HG03139 (cell line): Measurements from ENCODE around the gene CAPN10.

ENCODE experiments used
- ATAC-seq: cut with Tn5 transposase; IDR thresholded peaks from one replicate; pipeline ENCODE4 v1.9.1; 2021; ENCODE audit not compliant: unreplicated experiment

CAPN10 gene

GRCh38 chr2:240620859-240621258, 34.3 kb downstream of the CAPN10 start:
- no peak for ATAC-seq

- ATAC-seq = no peak
Measured at GRCh38 chr2:240622060-240622411, 35.5 kb downstream of the CAPN10 start.

DNA sequence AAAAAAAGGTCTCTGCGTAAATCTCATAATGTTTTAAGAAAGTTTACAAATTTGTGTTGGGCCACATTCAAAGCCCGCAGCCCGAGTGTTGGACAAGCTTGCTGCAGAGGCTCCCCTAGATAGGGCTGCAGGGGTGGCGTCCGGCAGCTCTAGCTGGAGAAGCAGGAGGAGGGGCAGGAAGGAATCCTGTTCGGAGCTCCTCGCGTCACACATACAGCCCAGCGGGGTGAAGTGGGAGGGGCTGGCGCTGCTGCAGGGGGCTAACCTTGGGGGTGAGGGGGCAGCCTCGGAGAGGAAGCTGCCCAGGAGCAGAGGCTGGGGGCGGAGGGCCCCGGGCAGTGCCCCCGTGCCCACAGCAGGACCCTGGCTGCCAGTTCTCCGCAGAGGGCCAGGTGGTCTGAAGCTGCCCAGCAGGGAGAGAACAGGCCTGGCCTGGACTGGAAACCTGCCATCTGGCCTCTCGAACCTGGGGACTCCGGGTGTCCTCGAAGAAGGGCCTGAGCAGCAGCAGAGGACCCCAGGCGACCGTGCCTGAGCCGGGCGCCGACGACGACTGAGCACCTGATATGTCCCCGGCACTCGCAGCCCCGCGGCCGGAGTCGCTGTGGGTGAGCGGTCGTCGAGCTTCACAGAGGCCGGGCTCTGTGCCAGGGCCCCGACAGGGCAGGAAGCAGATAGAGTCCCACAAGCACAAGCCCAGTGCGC, 36.1 kb downstream of the CAPN10 start:
- no peak for ATAC-seq

- no peak for ATAC-seq
Measured at GRCh38 chr2:240623531-240624010, 37.0 kb downstream of the CAPN10 start.

- ATAC-seq = no peak
Measured at GRCh38 chr2:240624011-240624949, 37.7 kb downstream of the CAPN10 start.

DNA sequence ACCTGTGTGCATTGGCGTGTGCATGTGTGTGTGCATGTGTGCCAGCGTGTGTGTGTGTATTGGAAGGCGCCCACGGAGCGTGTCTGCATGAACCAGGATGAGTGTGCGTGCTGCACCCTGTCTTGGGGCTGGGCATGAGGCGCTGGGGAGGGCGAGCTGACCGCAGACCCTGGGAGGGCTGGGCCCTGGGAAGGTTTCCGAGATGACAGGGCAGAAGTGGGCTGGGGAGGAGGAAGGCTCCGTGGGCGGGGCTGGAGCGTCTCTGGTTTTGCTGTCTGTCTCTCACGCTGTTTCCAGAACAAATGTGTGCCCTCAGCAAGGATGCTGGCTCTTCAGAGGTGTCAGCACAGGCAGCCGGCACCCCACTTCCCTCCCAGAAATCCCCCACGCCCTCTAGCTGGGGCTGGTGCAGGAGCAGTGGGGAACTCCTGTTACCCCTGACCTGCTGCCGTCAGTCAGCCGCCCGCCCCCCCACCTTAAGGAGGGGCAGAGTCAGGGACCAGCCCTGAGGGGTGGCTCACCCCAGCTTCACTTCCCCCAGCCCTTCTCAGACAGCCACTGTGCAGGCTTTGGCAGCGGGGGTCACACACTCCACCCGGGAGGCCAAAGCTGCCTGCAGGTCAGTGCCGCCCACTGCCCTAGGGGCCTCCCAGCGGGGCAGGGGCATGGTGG, 38.6 kb downstream of the CAPN10 start, which contains the start of gene GPR35:
TSS of gene GPR35 (plus strand) at position 531 of the 672 bp plus-strand sequence. CDS start 4,473 bp downstream, outside the sequence.
- no peak for ATAC-seq

GRCh38 chr2:240626531-240627300, 40.2 kb downstream of the CAPN10 start:
- ATAC-seq = no peak

DNA sequence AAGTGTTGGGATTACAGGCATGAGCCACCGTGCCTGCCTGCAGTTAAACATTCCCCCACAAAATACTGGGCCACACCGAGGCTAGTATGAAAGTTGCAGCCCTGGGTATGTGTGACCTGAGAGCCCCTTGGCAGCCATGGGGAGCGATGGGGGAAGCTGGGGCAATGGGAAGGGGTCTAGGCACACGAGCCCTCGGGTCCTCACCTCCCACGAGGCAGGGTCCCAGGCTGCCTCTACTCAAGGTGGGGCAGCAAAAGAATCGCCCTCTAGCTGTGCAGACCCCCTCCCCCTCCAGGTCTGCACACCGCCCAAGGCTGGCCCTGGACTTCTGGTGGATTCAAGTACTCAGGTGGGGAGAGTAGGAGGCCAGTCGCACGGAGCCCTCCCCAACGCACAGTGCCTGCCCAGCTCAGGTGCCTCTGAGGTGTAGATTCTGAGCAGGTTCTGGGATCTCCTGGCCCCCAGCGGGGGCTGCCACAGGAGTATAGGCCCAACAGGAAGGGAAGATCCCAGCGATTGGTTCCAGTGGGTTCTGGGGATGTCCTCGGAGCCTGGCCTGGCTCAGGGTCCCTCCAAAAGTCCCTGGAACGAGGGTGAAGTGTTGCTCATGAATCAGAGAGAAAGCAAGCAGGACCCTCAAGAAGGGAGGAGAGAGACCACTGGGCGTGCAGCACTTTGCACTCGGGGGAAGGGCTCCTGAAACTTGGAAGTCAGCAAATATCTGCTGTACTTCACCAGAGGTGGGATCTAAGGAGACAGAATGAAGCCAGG, 41.4 kb downstream of the CAPN10 start:
- no peak for ATAC-seq

DNA sequence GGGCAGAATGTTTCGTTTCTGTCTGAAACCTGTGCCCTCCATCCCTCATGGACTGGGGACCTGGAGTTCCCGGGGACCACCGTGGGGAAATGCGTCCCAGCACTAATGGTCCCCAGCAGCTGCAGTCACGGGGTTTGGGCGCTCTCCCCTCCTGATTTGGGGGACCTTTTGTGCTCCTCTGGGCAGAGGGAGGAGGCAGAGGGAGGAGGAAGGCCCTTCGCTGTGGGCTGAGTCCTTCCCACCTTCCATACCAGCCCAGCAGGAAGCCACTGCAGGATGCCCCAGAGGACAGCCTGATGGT, 41.9 kb downstream of the CAPN10 start:
- ATAC-seq = no peak

DNA sequence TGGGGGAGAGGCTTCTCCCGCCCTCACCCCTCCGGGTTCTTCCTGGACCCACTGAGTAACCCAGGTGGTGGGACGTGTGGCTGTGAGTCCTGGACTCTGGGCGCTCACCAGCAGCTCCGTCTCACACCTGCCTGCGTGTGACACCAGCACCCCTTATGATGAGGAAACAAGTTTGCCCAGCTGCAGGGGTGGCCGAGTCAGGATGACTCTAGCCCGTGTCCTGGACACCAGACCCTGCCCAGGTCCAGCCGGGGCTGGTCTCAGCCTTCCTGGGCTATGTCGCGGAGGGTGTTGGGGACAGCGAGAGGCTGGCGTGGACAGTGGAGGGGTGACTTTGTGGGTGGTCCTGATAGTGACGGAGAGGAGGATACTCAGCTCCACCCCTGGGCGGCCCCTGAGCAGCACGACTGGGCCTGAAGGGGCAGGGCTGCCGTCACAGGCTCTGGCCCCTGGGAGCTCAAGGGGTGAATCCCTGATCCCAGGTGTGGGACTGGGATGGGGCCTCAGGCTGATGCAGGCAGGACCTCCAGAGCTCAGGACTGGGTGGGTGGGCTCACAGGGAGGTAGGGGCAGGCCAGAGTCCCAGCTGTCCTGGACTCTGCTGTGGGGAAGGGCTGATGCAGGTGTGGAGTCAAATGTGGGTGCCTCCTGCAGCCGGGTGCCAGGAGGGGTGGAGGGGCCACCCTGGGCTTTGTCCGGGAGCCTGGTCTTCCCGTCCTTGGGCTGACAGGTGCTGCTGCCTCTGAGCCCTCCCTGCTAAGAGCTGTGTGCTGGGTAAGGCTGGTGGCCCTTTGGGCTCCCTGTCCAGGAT, 42.5 kb downstream of the CAPN10 start:
- no peak for ATAC-seq

- no peak for ATAC-seq
Measured at GRCh38 chr2:240629619-240629967, 43.1 kb downstream of the CAPN10 start.

GRCh38 chr2:240629968-240630770, 43.6 kb downstream of the CAPN10 start:
- ATAC-seq = no peak

DNA sequence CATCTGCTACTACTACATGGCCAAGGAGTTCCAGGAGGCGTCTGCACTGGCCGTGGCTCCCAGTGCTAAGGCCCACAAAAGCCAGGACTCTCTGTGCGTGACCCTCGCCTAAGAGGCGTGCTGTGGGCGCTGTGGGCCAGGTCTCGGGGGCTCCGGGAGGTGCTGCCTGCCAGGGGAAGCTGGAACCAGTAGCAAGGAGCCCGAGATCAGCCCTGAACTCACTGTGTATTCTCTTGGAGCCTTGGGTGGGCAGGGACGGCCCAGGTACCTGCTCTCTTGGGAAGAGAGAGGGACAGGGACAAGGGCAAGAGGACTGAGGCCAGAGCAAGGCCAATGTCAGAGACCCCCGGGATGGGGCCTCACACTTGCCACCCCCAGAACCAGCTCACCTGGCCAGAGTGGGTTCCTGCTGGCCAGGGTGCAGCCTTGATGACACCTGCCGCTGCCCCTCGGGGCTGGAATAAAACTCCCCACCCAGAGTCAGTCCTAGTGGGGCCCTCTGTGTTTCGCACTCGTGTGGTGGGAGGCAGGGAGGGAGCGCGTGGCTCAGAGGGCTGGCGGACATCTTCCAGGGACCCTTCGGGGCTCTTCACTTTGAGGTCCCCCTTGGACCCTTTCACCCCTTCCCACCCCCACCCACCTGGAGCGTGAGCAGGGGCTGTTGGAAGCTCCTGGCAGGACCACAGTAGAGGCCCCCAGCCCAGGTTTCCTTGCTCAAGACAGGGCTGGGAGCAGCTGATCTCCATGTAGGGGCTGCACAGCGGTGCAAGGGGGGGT, 44.4 kb downstream of the CAPN10 start:
- ATAC-seq = no peak

GRCh38 chr2:240631548-240632305, 45.2 kb downstream of the CAPN10 start:
- ATAC-seq = no peak

DNA sequence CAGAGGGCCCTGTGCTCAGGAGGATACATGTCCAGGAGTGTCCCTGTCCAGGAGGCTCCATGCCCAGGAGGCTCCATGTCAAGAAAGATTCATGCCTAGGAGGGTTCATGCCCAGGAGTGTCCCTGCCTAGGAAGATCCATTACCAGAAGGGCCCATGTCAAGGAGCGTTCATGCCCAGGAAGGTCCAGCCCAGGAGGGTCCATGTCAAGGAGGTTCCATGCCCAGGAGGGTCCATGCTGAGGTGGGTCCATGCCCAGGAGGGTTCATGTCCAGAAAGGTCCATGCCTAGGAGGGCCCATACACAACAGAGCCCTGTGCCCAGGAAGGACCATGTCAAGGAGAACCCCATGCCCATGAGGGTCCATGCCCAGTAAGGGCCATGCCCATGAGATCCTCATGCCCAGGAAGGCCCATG, 45.8 kb downstream of the CAPN10 start:
- no peak for ATAC-seq

GRCh38 chr2:240635121-240635997, 48.8 kb downstream of the CAPN10 start:
- ATAC-seq = no peak
